MM.1S (cell line): Measurements from ENCODE around the gene PTH1R.

Experiments used
- CTCF ChIP-seq: fragments of 300-600 bp; sonication (generic); IDR thresholded peaks from 2 replicates; pipeline ENCODE4 v1.5.1; 2016; ENCODE audit warnings: antibody characterized with exemption, low read length, mixed read lengths
- EZH2 ChIP-seq: fragments of 300-600 bp; sonication (generic); optimal IDR thresholded peaks from 2 replicates; pipeline ENCODE3; 2017; ENCODE audit warnings: low read depth, mild to moderate bottlenecking, antibody characterized with exemption, low read length, mixed read lengths

- TF ChIP-seq CTCF (no peak), EZH2 (no peak)
Measured at GRCh38 chr3:46852839-46853355, 24.6 kb upstream of the PTH1R start.
